Esophagus muscularis mucosa (tissue), 3 donors: ENCODE results near the gene KIAA1755.

Source experiments
- EP300 ChIP-seq: sonication (generic); formaldehyde crosslinking; IDR thresholded peaks from one replicate; pipeline ENCODE4 v1.6.1; 2017; ENCODE audit warnings: antibody characterized with exemption
- TF ChIP-seq, protein P1 (sequence below), 3 experiments: fragments of 200-600 bp in 2 of 3; fragments of 450-650 bp in 1 of 3; sonication (generic) in 2 of 3; IDR thresholded peaks; one replicate each; pipeline ENCODE4 v1.5.1; 2017 to 2019; ENCODE audit warnings: antibody characterized with exemption in 3 of 3, mild to moderate bottlenecking in 2 of 3, moderate library complexity in 1 of 3

DNA sequence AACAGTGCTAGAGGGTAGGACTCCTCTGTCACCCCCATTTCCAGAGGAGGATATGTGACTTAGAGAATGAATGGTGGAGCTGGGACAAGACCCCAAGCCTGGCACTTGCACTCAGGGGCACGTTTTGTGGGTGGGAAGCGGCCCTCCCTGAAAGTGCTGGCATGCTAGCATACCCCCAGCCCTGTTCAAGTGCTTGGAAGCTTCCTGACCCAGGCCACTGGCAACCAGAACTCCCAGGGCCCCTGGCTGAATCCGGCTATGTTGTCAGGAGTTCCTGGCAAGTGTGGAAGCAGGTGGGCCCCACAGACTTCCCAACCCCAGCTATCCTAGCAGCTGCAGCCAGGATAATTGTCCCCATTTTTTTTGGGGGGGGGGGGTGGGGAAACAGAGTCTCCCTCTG, 59.9 kb downstream of the KIAA1755 start:
- no peak for TF ChIP-seq EP300
- TF ChIP-seq, protein P1, sequence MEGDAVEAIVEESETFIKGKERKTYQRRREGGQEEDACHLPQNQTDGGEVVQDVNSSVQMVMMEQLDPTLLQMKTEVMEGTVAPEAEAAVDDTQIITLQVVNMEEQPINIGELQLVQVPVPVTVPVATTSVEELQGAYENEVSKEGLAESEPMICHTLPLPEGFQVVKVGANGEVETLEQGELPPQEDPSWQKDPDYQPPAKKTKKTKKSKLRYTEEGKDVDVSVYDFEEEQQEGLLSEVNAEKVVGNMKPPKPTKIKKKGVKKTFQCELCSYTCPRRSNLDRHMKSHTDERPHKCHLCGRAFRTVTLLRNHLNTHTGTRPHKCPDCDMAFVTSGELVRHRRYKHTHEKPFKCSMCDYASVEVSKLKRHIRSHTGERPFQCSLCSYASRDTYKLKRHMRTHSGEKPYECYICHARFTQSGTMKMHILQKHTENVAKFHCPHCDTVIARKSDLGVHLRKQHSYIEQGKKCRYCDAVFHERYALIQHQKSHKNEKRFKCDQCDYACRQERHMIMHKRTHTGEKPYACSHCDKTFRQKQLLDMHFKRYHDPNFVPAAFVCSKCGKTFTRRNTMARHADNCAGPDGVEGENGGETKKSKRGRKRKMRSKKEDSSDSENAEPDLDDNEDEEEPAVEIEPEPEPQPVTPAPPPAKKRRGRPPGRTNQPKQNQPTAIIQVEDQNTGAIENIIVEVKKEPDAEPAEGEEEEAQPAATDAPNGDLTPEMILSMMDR (IDR thresholded peaks at IDR 0.05): no peak
